Spinal cord (tissue), 10 donors: ENCODE results near the gene CRNKL1. TPM values are rescaled to one million over a fixed set of nuclear protein-coding genes. Genes with fewer than 3 reads are reported as not detected.

Experiments used
- DNase-seq, 6 donors: peaks; one replicate each; pipeline versions ENCODE4 v3.0.0 to v3.0.0-alpha.2; 2013 to 2015; ENCODE audit warnings: low spot score in 6 of 6, low read depth in 4 of 6
- H3K27ac ChIP-seq: one replicate; pipeline ENCODE4 v1.5.1; 2013; ENCODE audit warnings: low read depth, low read length, control low read depth
- H3K27me3 ChIP-seq: one replicate; pipeline ENCODE4 v1.6.1; 2013; ENCODE audit warnings: low read length; ENCODE audit not compliant: control insufficient read depth, insufficient read depth
- H3K36me3 ChIP-seq: one replicate; pipeline ENCODE4 v1.6.1; 2013; ENCODE audit warnings: low read length; ENCODE audit not compliant: control insufficient read depth, insufficient read depth
- H3K4me1 ChIP-seq: one replicate; pipeline ENCODE4 v1.6.1; 2013; ENCODE audit warnings: low read length; ENCODE audit not compliant: control insufficient read depth, insufficient read depth
- H3K4me3 ChIP-seq: one replicate; pipeline ENCODE4 v1.5.1; 2013; ENCODE audit warnings: low read depth, low read length, control low read depth
- H3K9me3 ChIP-seq: one replicate; pipeline ENCODE4 v1.6.1; 2013; ENCODE audit warnings: low read length; ENCODE audit not compliant: control insufficient read depth, insufficient read depth
- WGBS: methylation state at CpG from one replicate; pipeline ENCODE4 v1.1.5; 2013; ENCODE audit warnings: missing lambda C conversion rate; ENCODE audit not compliant: insufficient coverage; 5-methylcytosine and 5-hydroxymethylcytosine counted together
- polyA plus RNA-seq, 2 donors: library from polyadenylated mRNA; unstranded; fragments of 120-200 nt; gene quantifications; one replicate each; pipeline ENCODE4 v1.2.1, GENCODE V29; 2013; ENCODE audit not compliant: insufficient read length in 2 of 2
- total RNA-seq, 2 donors: library from RNA; depleted of rRNA in 1 of 2; stranded (reverse); fragments of 120-200 nt in 1 of 2; fragments of >200 nt in 1 of 2; gene quantifications; one replicate each; pipeline versions ENCODE4 v1.2.3 to v1.2.4, GENCODE V29; 2013 to 2014
- donor health status: healthy.

CRNKL1 gene
- total and polyA plus RNA-seq, 4 donors = 21.8 to 45.5 (median 32.2) TPM

DNA sequence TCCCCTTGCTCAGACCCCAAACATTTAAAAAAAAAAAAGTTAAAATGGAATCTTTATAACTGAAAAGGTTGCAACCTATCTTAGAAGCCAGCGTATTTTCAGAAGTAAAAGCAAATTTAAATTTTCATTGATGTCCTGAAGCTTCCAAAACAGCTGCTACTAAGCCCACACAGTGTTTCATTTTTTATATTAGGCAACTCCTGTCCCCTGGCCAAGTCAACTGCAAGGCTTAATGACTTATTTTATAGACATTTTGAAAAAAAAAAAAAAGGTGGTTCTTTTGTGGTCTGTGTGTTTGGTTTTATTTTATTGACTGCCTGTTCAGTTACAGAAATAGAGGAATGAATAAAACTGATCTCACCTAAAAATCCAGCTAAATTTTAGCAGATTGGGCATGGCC, 13.1 kb upstream of the CRNKL1 start:
- H3K27me3 ChIP-seq = no peaks in the 10 kb centered on the region
- no CpG with 5 or more reads among the region's 1 CpG for WGBS
- H3K27ac ChIP-seq = no peak overlapping the region
- no peaks in the 10 kb centered on the region for H3K4me1 ChIP-seq
- no peak for DNase-seq
- no peaks in the 10 kb centered on the region for H3K9me3 ChIP-seq
- no peak overlapping the region for H3K4me3 ChIP-seq
- peaks cover 3% of the 10 kb centered on the region for H3K36me3 ChIP-seq

DNA sequence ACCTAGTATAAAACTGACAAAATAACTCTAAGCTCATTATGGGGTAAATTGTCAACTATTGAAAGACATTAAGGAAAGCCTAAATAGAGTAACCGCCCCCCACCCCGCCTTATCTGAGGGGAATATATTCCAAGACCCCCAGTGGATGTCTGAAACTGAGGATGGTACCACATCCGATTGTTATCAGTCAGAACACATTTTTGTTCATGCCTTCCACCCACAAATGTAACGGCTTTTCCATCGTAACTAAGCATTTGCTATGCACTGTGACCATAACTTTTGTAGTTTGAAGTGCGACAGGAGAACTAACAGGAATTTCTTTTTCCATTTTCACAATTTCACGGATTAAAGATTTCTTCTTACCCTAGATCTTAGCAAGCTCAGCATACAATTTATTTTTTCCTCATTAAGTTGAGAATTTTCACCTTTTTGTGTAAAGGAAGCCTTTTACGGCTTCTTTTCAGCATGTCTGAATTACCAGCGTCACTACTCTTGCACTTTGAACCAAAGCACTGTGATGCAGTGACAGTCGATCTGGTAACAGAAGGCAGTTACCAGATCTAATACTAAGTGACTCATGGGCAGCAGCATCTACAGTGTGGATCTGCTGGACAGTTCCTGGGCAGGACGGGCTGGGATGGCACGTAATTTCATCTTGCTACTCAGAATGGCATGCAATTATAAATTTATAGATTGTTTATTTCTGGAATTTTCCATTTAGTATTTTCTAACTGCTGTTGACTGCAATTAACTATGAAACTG, 11.9 kb upstream of the CRNKL1 start:
- no peak for DNase-seq
- H3K4me1 ChIP-seq = no peaks in the 10 kb centered on the region
- no peak overlapping the region for H3K4me3 ChIP-seq
- WGBS = 67% methylated on average over 5 of the region's 12 CpGs
- H3K9me3 ChIP-seq = no peaks in the 10 kb centered on the region
- H3K27me3 ChIP-seq = no peaks in the 10 kb centered on the region
- peaks cover 3% of the 10 kb centered on the region for H3K36me3 ChIP-seq
- no peak overlapping the region for H3K27ac ChIP-seq

DNA sequence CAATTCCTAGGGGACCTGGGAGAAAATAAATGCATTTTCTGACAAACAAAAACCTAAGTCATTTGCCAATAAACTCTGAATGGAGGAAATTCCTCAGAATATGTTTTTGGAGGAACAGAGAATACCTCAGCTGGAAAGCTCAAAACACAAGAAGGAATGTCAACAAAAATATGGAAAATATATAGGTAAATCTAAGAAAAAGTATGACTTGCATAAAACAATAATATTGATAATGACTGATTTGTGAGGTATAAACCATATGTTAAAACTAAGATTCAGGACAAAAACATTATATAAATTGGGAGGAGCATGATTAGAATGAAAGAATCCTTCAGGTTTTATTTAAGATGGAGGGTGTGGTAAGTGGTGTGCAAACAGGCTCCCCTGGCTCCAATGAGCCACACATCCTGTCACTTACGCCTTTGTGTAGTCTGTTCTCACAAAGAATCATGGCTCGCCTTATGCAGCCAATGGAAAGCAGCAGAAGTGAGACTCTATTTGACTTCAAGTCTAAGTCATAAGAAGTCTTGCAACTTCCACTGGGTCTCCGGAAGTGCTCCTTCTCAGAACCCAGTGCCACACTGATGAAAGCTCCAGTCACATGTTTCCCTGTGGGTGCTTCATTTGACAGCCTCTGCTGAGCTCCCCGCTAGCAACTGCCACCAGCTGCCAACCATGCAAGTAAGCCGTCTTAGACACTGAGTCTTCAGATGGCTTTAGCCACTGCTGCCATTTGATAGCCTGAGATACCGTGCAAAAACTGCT, 8.2 kb upstream of the CRNKL1 start:
- DNase-seq = no peak
- no peaks in the 10 kb centered on the region for H3K9me3 ChIP-seq

DNA sequence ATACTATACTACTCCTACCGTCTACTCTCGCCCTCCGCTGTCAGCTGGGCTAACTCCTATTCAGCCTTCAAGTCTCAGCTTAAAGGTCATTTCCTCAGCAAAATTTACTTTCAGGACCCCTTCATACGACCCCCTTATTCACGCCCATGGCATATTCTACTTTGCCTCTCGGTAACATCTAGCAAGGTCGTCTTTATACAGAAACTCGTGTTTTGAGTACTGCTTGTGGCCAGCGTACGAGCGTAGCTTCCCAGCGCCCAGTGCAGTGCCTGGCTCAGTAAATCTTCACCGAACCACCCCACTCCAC, 546 bp downstream of the CRNKL1 start:
- peak overlapping the region; percentile 82 for H3K27ac ChIP-seq
- peaks cover 16% of the 10 kb centered on the region for H3K36me3 ChIP-seq
- no peaks in the 10 kb centered on the region for H3K9me3 ChIP-seq
- DNase-seq = no peak
- H3K4me3 ChIP-seq = peak overlapping the region; percentile 98
- no peaks in the 10 kb centered on the region for H3K27me3 ChIP-seq
- no peaks in the 10 kb centered on the region for H3K4me1 ChIP-seq
- WGBS = 2% methylated on average over 12 of the region's 13 CpGs

More for the DNA sequence above, 8.2 kb upstream of the CRNKL1 start:
- Histone ChIP-seq H3K27ac (no peak overlapping the region), H3K27me3 (no peaks in the 10 kb centered on the region), H3K36me3 (peaks cover 3% of the 10 kb centered on the region), H3K4me1 (no peaks in the 10 kb centered on the region), H3K4me3 (no peak overlapping the region)
- 81% methylated on average over 6 of the region's 6 CpGs for WGBS

DNA sequence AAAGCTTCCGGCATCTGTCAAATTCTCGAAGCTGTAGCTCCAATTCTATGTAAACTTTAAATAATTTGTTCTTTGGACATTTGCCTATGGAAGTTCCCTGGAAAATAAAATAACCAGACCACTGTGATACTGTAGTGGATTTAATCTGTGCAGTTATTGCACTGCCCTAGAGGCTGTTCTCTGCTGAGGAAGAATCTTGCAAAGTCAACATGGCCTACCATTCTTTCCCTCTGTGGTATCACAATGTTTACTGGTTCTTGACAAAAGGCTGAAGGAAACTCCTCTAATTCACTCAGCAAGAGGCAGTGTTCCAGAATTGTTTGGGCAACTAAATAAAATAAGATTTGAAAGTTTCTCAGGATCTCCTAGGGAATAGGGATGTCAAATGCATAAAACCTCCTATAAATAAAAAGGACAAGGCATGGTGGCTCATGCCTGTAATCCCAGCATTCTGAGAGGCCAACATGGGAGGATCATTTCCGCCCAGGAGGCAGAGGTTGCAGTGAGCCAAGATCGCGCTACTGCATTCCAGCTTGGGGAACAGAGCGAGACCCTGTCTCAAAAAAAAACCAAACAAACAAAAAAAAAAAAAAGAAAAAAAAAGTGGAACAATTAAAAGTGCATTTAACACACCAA, 12.4 kb downstream of the CRNKL1 start:
- H3K4me1 ChIP-seq = no peaks in the 10 kb centered on the region
- H3K9me3 ChIP-seq = no peaks in the 10 kb centered on the region
- no peak overlapping the region for H3K27ac ChIP-seq
- WGBS = no CpG with 5 or more reads among the region's 6 CpGs
- no peak overlapping the region for H3K4me3 ChIP-seq
- peaks cover 31% of the 10 kb centered on the region for H3K36me3 ChIP-seq
- no peaks in the 10 kb centered on the region for H3K27me3 ChIP-seq
- no peak for DNase-seq

DNA sequence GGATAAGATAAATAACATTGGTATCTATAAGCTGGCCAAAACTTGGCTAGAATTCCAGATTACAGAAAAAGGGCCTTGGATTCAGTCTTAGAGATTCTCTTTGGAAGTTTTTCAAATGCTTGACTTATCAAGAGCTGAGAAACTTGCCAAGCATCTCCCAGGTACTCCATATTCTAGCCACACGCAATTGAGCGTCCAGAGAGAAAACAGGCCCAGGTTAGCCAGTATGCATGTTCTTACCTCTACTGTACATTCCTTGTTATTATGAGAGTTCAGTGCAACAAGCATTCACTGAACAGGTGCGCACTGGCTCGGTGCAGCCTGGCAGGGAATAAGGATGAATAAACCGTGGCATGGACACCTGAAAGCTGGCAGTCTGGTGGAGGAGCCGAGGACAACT, 13.7 kb downstream of the CRNKL1 start:
- no peaks in the 10 kb centered on the region for H3K27me3 ChIP-seq
- H3K27ac ChIP-seq = no peak overlapping the region
- H3K4me3 ChIP-seq = no peak overlapping the region
- no peak for DNase-seq
- 94% methylated on average over 6 of the region's 6 CpGs for WGBS
- no peaks in the 10 kb centered on the region for H3K9me3 ChIP-seq
- H3K36me3 ChIP-seq = peaks cover 27% of the 10 kb centered on the region
- no peaks in the 10 kb centered on the region for H3K4me1 ChIP-seq

DNA sequence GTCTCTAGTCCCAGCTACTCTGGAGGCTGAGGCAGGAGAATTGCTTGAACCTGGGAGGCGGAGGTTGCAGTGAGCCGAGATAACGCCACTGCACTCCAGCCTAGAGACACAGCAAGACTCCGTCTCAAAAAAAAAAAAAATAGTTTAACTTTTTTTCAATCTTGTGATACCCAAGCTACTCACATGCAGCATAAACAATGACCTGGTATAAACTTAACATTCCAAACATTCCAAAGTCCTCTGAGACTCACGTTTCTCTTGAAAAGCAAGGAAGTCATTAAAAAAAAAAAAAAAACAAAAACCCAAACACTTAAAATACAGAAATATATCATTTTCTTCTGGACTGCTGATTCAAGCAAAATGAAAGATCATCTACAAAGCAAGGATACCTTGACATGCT, 14.3 kb downstream of the CRNKL1 start:
- Histone ChIP-seq H3K27me3 (no peaks in the 10 kb centered on the region), H3K36me3 (peaks cover 28% of the 10 kb centered on the region), H3K9me3 (no peaks in the 10 kb centered on the region), H3K4me1 (no peaks in the 10 kb centered on the region), H3K4me3 (no peak overlapping the region), H3K27ac (no peak overlapping the region)
- 67% methylated on average over 4 of the region's 5 CpGs for WGBS
- no peak for DNase-seq

DNA sequence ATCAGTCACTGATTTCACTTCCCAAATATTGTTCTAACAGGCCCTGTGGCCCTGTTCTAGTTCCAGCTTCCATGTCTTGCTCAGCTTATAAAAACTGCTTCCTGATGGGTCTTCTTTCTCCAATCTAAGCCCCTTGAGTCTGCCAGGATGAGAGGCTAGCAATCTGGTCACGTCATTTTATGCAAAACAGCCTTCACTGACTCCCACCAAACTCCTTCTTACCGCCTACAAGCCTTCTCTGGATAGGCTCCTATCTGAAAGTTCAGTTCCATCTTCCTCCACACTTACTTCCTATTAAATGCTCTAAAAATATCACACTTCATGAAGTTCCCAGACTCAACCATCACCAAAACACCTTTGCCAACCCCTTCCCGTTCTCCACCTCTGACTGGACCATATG, 15.5 kb downstream of the CRNKL1 start:
- Histone ChIP-seq H3K27me3 (no peaks in the 10 kb centered on the region), H3K36me3 (peaks cover 28% of the 10 kb centered on the region), H3K9me3 (no peaks in the 10 kb centered on the region), H3K4me1 (no peaks in the 10 kb centered on the region), H3K27ac (no peak overlapping the region), H3K4me3 (no peak overlapping the region)
- peak in 1 of 6 donors; percentile 36 for DNase-seq
- WGBS = 93% methylated on average over 3 of the region's 3 CpGs

DNA sequence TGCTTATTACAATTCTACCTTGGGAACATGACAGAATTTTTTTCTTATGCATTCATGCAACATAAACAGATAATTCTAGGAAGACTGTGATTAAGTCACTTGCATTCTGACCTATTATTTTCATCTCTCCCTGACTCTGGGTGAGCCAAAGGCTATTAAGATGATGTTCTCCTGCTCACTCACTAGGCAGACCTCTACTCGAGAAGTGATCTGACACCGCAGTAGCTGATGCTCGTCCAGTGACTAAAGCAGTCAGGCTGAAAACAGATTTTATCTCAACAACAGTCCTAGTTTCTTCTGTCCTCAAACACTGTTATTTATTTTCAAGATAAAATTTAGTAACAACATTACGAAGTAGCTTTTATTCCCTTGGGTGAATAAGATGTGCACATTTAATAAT, 17.8 kb downstream of the CRNKL1 start:
- no peak overlapping the region for H3K4me3 ChIP-seq
- 86% methylated on average over 2 of the region's 4 CpGs for WGBS
- no peaks in the 10 kb centered on the region for H3K27me3 ChIP-seq
- DNase-seq = no peak
- no peaks in the 10 kb centered on the region for H3K9me3 ChIP-seq
- peaks cover 24% of the 10 kb centered on the region for H3K36me3 ChIP-seq
- no peak overlapping the region for H3K27ac ChIP-seq
- H3K4me1 ChIP-seq = no peaks in the 10 kb centered on the region
